Uterus (tissue), 4 donors: Measurements from ENCODE around the gene LNX2. TPM values are rescaled to one million over a fixed set of nuclear protein-coding genes. Genes with fewer than 3 reads are reported as not detected.
A peak's percentile ranks its signal among the peaks of the same experiment; 100 is the strongest.

ENCODE experiments used
- DNase-seq, 2 donors: peaks; one replicate each; pipeline ENCODE4 v3.0.0-alpha.2; 2019 to 2020
- H3K27ac ChIP-seq, 2 donors: fragments of 200-600 bp; sonication (generic); 1 replicate in 1 of 2; 2 replicates in 1 of 2; pipeline ENCODE4 v1.5.1; 2016 to 2018
- H3K27me3 ChIP-seq, 2 donors: fragments of 200-600 bp; sonication (generic); one replicate each; pipeline ENCODE4 v1.5.1; 2018 to 2019; ENCODE audit warnings: control low read depth in 1 of 2
- H3K36me3 ChIP-seq, 2 donors: fragments of 200-600 bp; sonication (generic); one replicate each; pipeline ENCODE4 v1.5.1; 2019; ENCODE audit warnings: control low read depth in 1 of 2
- H3K4me1 ChIP-seq, 2 donors: fragments of 200-600 bp; sonication (generic); one replicate each; pipeline ENCODE4 v1.5.1; 2018 to 2019; ENCODE audit warnings: control low read depth in 1 of 2
- H3K4me3 ChIP-seq, 2 donors: fragments of 200-600 bp; sonication (generic); 1 replicate in 1 of 2; 2 replicates in 1 of 2; pipeline ENCODE4 v1.5.1; 2018 to 2019; ENCODE audit warnings: mild to moderate bottlenecking in 1 of 2
- H3K9me3 ChIP-seq, 2 donors: fragments of 200-600 bp; sonication (generic); one replicate each; pipeline ENCODE4 v1.5.1; 2019; ENCODE audit warnings: control low read depth in 1 of 2
- POLR2A ChIP-seq, 2 donors: fragments of 450-650 bp; IDR thresholded peaks; one replicate each; pipeline ENCODE4 v1.6.1; 2016; ENCODE audit warnings: antibody characterized with exemption in 2 of 2, mild to moderate bottlenecking in 1 of 2, moderate library complexity in 1 of 2
- intact Hi-C: fragments of 100-400 bp; cut with DNase I; formaldehyde crosslinking; loops from one replicate; pipeline ENCODE4 v1.15.1; 2023; ENCODE audit warnings: low total_unique reads
- total RNA-seq, 4 donors: library from RNA; depleted of rRNA in 3 of 4; stranded (reverse); fragments of >200 nt in 3 of 4; gene quantifications; one replicate each; pipeline versions ENCODE4 v1.1.0 to v1.2.4, GENCODE V29; 2014 to 2023
- TF ChIP-seq, protein P1 (sequence below), 4 experiments: fragments of 200-600 bp in 2 of 4; fragments of 450-650 bp in 2 of 4; sonication (generic) in 2 of 4; IDR thresholded peaks; one replicate each; pipeline ENCODE4 v1.5.1; 2016 to 2019; ENCODE audit warnings: antibody characterized with exemption in 4 of 4, mild to moderate bottlenecking in 2 of 4, moderate library complexity in 1 of 4
- donor health status: DM: yes; HTN: yes; CAD: no.

LNX2 gene
- total RNA-seq, 4 donors from 2014 or later, result 1.5 to 13.2 (median 8.2) TPM

DNA sequence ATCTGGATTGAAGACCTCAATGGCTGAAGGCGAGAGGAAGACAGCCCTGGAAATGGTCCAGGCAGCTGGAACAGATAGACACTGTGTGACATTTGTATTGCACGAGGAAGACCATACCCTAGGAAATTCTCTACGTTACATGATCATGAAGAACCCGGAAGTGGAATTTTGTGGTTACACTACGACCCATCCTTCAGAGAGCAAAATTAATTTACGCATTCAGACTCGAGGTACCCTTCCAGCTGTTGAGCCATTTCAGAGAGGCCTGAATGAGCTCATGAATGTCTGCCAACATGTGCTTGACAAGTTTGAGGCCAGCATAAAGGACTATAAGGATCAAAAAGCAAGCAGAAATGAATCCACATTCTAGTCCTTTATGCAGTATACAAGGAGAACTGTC, 2.6 kb upstream of the LNX2 start:
- Histone ChIP-seq H3K4me3 (no peak overlapping the region), H3K9me3 (no peaks in the 10 kb centered on the region), H3K27me3 (no peaks in the 10 kb centered on the region), H3K36me3 (no peaks in the 10 kb centered on the region), H3K27ac (no peak overlapping the region), H3K4me1 (no peaks in the 10 kb centered on the region)
- intact Hi-C loops, result no loop called here
- DNase-seq, result no peak
- no peak for TF ChIP-seq POLR2A (IDR thresholded peaks at IDR 0.05)
- TF ChIP-seq, protein P1, sequence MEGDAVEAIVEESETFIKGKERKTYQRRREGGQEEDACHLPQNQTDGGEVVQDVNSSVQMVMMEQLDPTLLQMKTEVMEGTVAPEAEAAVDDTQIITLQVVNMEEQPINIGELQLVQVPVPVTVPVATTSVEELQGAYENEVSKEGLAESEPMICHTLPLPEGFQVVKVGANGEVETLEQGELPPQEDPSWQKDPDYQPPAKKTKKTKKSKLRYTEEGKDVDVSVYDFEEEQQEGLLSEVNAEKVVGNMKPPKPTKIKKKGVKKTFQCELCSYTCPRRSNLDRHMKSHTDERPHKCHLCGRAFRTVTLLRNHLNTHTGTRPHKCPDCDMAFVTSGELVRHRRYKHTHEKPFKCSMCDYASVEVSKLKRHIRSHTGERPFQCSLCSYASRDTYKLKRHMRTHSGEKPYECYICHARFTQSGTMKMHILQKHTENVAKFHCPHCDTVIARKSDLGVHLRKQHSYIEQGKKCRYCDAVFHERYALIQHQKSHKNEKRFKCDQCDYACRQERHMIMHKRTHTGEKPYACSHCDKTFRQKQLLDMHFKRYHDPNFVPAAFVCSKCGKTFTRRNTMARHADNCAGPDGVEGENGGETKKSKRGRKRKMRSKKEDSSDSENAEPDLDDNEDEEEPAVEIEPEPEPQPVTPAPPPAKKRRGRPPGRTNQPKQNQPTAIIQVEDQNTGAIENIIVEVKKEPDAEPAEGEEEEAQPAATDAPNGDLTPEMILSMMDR (IDR thresholded peaks at IDR 0.05), result no peak

DNA sequence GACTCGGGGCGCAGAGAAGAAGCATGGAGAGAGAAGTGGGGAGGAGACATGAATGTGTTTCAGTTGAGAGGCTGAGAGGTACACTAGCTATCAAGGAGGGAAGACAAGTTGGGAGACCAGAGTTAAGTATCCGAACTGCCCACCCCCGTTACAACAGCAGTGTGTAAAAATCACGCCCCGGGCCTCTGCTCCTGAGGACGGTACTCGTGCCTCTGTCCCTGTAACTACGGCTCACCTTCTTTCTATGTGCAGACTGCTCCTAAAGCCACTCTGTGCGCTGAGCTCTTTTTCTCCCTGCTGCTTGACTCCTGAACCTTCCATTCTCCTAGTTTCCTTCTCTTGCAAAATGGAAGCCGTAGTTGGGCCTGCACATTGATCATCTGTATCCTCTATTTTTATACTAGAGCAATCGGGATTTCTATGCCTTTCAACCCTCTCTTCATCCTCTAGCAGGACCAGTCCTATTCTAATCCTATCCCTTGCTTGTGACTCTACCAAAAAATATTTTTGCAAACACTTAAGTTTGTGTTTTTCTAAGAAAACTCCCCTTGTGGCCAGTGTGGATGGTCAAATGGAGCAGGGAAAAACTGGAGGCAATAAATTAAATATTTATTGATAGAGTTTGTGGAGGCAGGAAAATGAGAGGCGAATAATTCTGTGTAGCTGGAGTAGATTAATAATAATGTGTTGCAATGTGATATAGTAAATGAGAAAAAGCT, 1.9 kb upstream of the LNX2 start:
- intact Hi-C loops, result no loop called here
- no peaks in the 10 kb centered on the region for H3K4me1 ChIP-seq

DNA sequence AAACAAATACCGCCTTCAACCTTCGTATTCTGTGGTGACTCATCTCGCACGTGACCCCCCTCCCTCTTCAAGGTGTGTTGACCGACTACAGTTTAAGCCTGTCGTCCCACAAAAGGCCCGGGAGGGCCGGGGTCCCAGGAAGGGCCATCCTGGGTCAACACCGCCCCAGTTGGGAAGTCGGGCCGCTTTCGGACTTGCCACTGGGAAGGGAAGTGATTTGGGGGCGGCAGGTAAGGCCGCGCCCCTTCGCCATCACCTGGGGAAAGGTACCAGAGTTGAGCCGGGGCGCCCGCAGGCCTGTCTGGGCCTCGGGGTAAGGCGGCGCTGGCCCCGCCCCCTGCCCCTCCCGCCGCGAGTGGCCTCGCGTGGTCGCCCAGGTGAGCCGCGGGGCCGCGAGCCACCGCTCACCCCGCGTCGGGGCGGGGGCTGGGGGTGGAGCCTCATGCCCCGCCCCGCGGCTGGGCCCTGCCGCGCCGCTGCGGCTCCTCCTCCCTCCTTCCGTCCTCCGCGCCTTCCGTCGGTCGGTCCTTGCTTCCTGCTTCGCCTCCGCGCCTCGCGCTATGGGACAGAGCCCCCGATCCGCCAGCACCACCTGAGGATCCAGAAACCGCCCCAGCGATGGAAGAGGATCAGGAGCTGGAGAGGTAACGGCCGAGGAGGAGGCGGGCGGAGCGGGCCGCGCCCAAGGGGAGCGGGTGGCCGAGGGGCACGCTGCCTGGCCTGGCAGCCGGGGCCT, 1.2 kb upstream of the LNX2 start, which contains the start of gene POLR1D:
Gene POLR1D (plus strand): TSS at position 527 of the 736 bp plus-strand sequence. CDS start 92 bp downstream, at position 619.
- intact Hi-C loops, result no loop called here
- peak; percentile 60 to 79 for TF ChIP-seq POLR2A (IDR thresholded peaks at IDR 0.05)
- TF ChIP-seq, protein P1 (IDR thresholded peaks at IDR 0.05), result no peak
- Histone ChIP-seq H3K27ac (peak within 1 kb of the TSS; percentile 95 to 96), H3K4me3 (peak within 1 kb of the TSS; percentile 66 to 89), H3K36me3 (no peaks in the 10 kb centered on the region), H3K27me3 (no peaks in the 10 kb centered on the region), H3K4me1 (no peaks in the 10 kb centered on the region), H3K9me3 (no peaks in the 10 kb centered on the region)
- DNase-seq, result peak; percentile 74

More for the DNA sequence above, 1.9 kb upstream of the LNX2 start:
- H3K9me3 ChIP-seq, result no peaks in the 10 kb centered on the region
- no peak for DNase-seq
- no peaks in the 10 kb centered on the region for H3K27me3 ChIP-seq
- TF ChIP-seq, protein P1 (IDR thresholded peaks at IDR 0.05), result no peak
- TF ChIP-seq POLR2A (IDR thresholded peaks at IDR 0.05), result no peak
- H3K27ac ChIP-seq, result peak overlapping the region; percentile 95 to 96
- peak overlapping the region; percentile 66 to 89 for H3K4me3 ChIP-seq
- no peaks in the 10 kb centered on the region for H3K36me3 ChIP-seq

DNA sequence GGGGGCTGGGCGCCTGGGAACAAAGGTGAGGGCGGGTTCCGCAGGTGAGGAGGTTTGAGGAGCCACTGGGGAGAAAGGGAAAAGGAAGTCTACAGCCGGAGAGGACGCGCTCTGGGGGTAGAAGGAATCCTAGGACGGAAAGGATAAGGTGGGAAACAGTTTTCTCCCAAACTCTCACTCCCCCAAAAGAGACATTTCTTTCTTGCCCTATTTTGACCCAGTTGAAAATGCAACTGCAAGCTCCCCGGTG, 712 bp upstream of the LNX2 start:
- intact Hi-C loops, result no loop called here
- no peaks in the 10 kb centered on the region for H3K4me1 ChIP-seq

More for the DNA sequence above, 712 bp upstream of the LNX2 start:
- peak overlapping the region; percentile 95 to 96 for H3K27ac ChIP-seq
- H3K4me3 ChIP-seq, result peak overlapping the region; percentile 66 to 89
- H3K9me3 ChIP-seq, result no peaks in the 10 kb centered on the region
- no peak for DNase-seq
- TF ChIP-seq, protein P1 (IDR thresholded peaks at IDR 0.05), result no peak
- no peak for TF ChIP-seq POLR2A (IDR thresholded peaks at IDR 0.05)
- H3K36me3 ChIP-seq, result no peaks in the 10 kb centered on the region
- H3K27me3 ChIP-seq, result no peaks in the 10 kb centered on the region
